Psoas muscle (tissue), 8 donors: Measurements from ENCODE around the gene PBX2. TPM values are rescaled to one million over a fixed set of nuclear protein-coding genes. Genes with fewer than 3 reads are reported as not detected.
A peak's percentile ranks its signal among the peaks of the same experiment; 100 is the strongest.
"Not testable (repeated sequence)": the region's sequence is repeated elsewhere in the genome, so short reads cannot be mapped to it uniquely, and the experiment has no call there.

Source experiments
- ATAC-seq, 4 donors: fragments of 200-7000 bp; cut with Tn5 transposase; one replicate each; pipeline ENCODE4 v1.9.1; 2020; ENCODE audit warnings: moderate library complexity in 3 of 4, mild to moderate bottlenecking in 2 of 4
- DNase-seq, 2 donors: peaks; one replicate each; pipeline ENCODE4 v3.0.0-alpha.2; 2020
- H3K27ac ChIP-seq: fragments of 200-600 bp; one replicate; pipeline ENCODE4 v1.8.0; 2022
- H3K27me3 ChIP-seq, 3 donors: fragments of 200-600 bp in 1 of 3; one replicate each; pipeline versions ENCODE4 v1.6.1 to v1.8.0; 2013 to 2022; ENCODE audit warnings: low read length in 2 of 3, mild to moderate bottlenecking in 2 of 3, moderate library complexity in 1 of 3; ENCODE audit not compliant: insufficient read depth in 3 of 3
- H3K36me3 ChIP-seq, 2 donors: fragments of 200-600 bp in 1 of 2; one replicate each; pipeline versions ENCODE4 v1.6.1 to v1.8.0; 2013 to 2022; ENCODE audit warnings: low read depth in 1 of 2, mild to moderate bottlenecking in 1 of 2, moderate library complexity in 1 of 2; ENCODE audit not compliant: insufficient read depth in 1 of 2
- H3K4me1 ChIP-seq: fragments of 200-600 bp; one replicate; pipeline ENCODE4 v1.8.0; 2022
- H3K4me3 ChIP-seq: fragments of 200-600 bp; one replicate; pipeline ENCODE4 v1.8.0; 2022; ENCODE audit warnings: mild to moderate bottlenecking
- H3K9me3 ChIP-seq: fragments of 200-600 bp; one replicate; pipeline ENCODE4 v1.8.0; 2022
- WGBS, 3 donors: extraction: QIAGEN DNeasy Blood & Tissue Kit; methylation state at CpG; one replicate each; pipeline versions ENCODE4 v1.1.6 to v1.1.7; 2013; 5-methylcytosine and 5-hydroxymethylcytosine counted together
- intact Hi-C, 2 donors: fragments of 100-400 bp; cut with DNase I; formaldehyde crosslinking; loops; one replicate each; pipeline versions ENCODE4 v1.11.0 to v1.14.2; 2022
- polyA plus RNA-seq, 3 donors: library from polyadenylated mRNA; stranded (reverse); fragments of 200-250 nt; gene quantifications; one replicate each; pipeline ENCODE4 v1.2.3, GENCODE V29; 2013
- total RNA-seq, 4 donors: library from RNA; stranded (reverse); fragmentation: NEBNext Ultra II Directional in 2 of 4; extraction: Animal tissue kit (Norgen Biotek cat#: 25700) in 2 of 4; gene quantifications; one replicate each; pipeline versions ENCODE4 v1.2.1 to v1.2.4, GENCODE V29; 2021 to 2023
- TF ChIP-seq, protein P1 (sequence below): fragments of 200-600 bp; IDR thresholded peaks from one replicate; pipeline ENCODE4 v1.8.0; 2022; ENCODE audit warnings: antibody characterized with exemption
- donor health status: healthy with polysubstance abuse.
- donor health status: DM: no; HTN: no; CAD: no; lungs with moderate emphysema.
- donor health status: Bipolar disorder and iron deficiency.
- donor health status: healthy.
- donor health status: DM: yes; HTN: yes; CAD: no.
- donor health status: DM: no; HTN: no; CAD: no.
- donor health status: DM: no; HTN: no; CAD: no.
- donor health status: DM: yes; HTN: yes; CAD: no.

PBX2 gene
- total and polyA plus RNA-seq, 7 donors = 20.4 to 46.7 (median 36.1) TPM

DNA sequence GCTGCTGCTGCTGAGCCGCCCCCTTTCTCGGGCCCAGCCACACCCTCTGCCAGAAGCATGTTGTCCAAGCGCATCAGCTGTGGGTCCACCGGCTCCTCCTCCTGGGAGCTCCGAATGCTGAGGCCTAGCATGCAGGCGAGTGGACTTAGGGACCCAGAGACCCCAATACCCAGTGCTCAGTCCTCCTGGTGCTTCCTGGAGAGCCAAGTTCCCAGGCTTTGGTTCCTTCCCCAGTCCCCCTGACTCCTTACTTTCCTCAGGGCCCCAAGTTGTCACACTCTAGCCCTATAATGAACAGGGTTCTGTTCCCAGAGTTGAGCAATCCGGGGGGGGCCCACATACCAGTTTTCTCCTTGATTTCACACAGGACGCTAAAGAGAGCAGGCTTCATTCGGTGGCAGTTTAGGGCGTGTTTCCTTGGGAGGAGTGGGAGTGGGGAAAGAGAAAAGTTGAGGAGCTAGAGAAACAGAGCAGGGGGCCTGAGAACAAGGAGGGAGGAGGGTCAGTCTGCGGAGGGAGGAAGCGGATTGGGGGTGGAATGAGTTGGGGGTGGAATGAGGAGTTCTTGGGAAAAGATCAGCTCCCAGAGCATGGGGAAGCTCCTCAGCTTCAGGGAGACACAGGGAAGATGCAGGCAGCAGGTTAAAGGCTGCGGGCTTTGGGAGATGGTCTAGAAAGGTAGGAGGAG is 1.5 kb downstream of the PBX2 start:
- Histone ChIP-seq H3K27ac (peak overlapping the region; percentile 91), H3K27me3 (no peaks in the 10 kb centered on the region), H3K4me3 (peak overlapping the region; percentile 77), H3K4me1 (peaks cover 18% of the 10 kb centered on the region), H3K36me3 (peaks cover 0 to 23% of the 10 kb centered on the region in 2 donors), H3K9me3 (no peaks in the 10 kb centered on the region)
- TF ChIP-seq, protein P1, sequence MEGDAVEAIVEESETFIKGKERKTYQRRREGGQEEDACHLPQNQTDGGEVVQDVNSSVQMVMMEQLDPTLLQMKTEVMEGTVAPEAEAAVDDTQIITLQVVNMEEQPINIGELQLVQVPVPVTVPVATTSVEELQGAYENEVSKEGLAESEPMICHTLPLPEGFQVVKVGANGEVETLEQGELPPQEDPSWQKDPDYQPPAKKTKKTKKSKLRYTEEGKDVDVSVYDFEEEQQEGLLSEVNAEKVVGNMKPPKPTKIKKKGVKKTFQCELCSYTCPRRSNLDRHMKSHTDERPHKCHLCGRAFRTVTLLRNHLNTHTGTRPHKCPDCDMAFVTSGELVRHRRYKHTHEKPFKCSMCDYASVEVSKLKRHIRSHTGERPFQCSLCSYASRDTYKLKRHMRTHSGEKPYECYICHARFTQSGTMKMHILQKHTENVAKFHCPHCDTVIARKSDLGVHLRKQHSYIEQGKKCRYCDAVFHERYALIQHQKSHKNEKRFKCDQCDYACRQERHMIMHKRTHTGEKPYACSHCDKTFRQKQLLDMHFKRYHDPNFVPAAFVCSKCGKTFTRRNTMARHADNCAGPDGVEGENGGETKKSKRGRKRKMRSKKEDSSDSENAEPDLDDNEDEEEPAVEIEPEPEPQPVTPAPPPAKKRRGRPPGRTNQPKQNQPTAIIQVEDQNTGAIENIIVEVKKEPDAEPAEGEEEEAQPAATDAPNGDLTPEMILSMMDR = no peak
- ATAC-seq (no peak), DNase-seq (no peak)
- 17 to 28% (median 23%) methylated on average over 8 to 12 of the region's 13 CpGs for WGBS, 3 donors
- intact Hi-C loops = no loop called here

DNA sequence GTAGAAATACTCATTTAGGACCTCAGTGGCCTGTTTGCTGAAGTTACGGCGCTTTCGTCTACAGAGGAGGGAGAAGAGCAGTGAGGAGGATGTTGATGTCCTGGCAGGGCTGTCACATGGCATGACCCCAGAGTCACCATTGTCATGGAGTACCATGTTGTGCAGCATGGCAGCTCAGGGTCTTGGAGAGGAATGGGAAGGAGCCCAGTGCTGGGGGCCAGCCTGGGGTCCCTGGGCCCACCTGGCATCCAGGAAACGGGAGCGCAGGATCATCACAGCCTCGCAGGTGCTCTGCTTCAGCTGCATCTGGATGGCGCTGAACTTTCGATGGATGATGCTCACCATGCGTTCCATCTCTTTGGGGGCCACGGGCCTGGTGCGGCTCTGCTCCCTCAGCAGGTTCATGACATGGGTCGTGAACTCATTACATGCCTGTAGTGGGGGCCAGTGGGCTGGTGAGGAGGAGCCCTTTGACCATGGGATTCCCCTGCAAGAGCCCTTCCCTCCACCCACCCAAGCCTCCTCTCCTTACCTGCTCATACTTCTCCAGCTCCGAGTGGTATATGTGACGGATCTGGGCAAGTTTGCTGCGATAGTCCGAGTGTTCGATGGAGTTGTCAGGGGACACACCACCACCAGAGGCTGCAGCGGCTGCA is 2.1 kb downstream of the PBX2 start:
- DNase-seq, H3K27me3 ChIP-seq, H3K9me3 ChIP-seq, intact Hi-C loops, ATAC-seq: not testable (repeated sequence)
- Histone ChIP-seq H3K36me3 (peaks cover 0 to 30% of the 10 kb centered on the region in 2 donors), H3K4me1 (peaks cover 18% of the 10 kb centered on the region), H3K4me3 (peak overlapping the region; percentile 77), H3K27ac (peak overlapping the region; percentile 91)
- WGBS, 3 donors = 56 to 67% (median 61%) methylated on average over 16 to 18 of the region's 18 CpGs

DNA sequence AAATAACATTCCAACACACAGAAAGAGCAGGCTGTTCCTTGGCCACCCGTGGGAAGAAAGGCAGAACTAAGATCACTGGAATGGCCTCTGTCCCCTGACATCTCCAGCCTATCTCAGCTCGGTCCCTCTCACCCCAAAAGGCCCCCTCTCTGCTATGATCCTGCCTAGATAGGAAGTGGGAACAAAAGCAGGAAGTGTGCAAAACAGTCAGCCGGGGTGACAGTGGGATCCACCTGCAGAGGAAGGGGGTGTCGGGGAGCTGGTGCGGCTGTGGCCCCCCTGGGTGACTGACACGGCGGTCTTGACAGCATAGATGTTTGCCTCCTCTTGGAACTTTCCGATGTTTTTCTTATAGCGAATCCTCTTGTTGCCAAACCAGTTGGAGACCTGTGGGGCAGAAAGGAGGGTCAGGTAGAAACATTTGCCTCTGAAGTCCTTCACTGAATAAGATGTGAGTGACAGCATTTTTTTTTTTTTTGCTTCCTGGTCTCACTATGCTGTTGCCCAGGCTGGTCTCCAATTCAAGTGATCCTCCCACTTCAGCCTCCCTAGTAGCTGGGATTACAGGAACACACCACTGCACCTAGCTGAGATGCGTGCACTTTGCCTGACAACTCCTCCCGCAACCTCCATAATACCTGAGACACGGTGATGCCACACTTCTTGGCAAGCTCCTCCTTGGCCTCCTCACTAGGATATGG is 2.8 kb downstream of the PBX2 start:
- ATAC-seq = no peak
- peaks cover 25% of the 10 kb centered on the region for H3K4me1 ChIP-seq
- TF ChIP-seq, protein P1 = no peak
- DNase-seq = no peak
- H3K36me3 ChIP-seq = peaks cover 0 to 34% of the 10 kb centered on the region in 2 donors
- no peak overlapping the region for H3K4me3 ChIP-seq
- peak overlapping the region; percentile 76 for H3K27ac ChIP-seq
- 68 to 75% (median 69%) methylated on average over 12 of the region's 12 CpGs for WGBS, 3 donors
- no peaks in the 10 kb centered on the region for H3K27me3 ChIP-seq
- no peaks in the 10 kb centered on the region for H3K9me3 ChIP-seq
- intact Hi-C loops = no loop called here

DNA sequence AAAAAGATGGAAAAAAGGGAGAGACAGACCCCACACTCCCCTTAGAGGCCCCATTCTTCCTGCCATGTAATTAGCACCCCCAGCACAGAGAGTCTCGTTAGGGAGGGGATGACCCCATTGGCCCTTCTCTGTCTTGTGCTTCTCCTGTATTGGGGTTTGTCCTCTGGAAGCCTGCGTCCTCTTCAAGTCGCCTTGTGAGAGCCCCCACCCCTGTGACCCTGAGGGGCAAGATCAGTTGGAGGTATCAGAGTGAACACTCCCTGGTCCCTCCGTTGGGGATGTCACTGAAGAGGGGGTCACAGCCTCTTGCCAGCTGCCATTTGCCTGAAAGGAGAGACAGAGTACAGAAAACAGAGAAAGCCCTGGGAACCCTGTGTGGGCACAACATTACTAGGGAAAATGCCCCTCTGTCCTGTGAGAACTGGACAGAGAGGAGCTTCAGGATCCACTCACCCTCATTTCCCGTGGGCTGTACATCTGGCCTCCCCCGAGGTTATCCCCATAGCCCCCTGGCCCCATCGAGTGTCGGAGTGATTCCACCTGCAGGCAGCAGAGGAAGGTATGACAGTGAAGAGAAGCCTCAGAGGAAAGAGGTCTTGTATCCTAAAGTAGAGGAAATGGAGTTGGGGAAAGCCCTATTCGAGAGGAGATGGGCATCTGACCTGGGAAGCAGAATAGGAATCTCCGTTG is 3.7 kb downstream of the PBX2 start:
- ATAC-seq, H3K9me3 ChIP-seq, DNase-seq, H3K27me3 ChIP-seq, intact Hi-C loops: not testable (repeated sequence)
- Histone ChIP-seq H3K27ac (peak overlapping the region; percentile 76), H3K4me3 (peak overlapping the region; percentile 7), H3K36me3 (peaks cover 0 to 40% of the 10 kb centered on the region in 2 donors), H3K4me1 (peaks cover 25% of the 10 kb centered on the region)
- WGBS, 3 donors = 54 to 66% (median 60%) methylated on average over 10 of the region's 10 CpGs

DNA sequence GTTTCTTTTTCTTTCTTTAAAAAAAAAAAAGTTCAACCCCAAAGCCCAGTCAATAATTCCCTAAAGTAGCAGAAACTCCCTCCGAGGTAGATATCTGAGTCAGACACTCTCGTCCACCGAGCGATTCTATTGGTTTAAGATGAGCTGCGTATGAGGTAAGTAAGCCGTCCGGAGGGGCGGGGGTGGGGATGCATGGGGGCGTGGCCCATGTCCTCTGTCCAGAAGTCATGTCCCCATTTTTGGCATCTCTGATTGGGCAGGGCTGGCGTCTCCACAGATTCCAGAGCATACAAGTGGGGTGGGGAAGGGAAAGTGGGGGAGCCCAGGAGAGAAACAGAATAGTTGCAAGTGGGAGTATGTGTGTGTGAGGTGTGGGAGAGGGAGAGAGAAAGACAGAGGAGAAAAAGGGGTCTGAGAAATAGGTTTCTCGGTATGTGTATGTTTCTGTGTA is 4.3 kb downstream of the PBX2 start:
- 6 to 15% (median 11%) methylated on average over 11 of the region's 11 CpGs for WGBS, 3 donors
- H3K36me3 ChIP-seq = peaks cover 0 to 46% of the 10 kb centered on the region in 2 donors

More for the DNA sequence above, 4.3 kb downstream of the PBX2 start:
- H3K9me3 ChIP-seq, H3K27me3 ChIP-seq, intact Hi-C loops: not testable (repeated sequence)
- H3K4me3 ChIP-seq = peak overlapping the region; percentile 7
- peak overlapping the region; percentile 76 for H3K27ac ChIP-seq
- DNase-seq (peak; percentile 88 to 92), ATAC-seq (peak; percentile 74 to 85 (median 80))
- H3K4me1 ChIP-seq = peaks cover 22% of the 10 kb centered on the region
